GM21786 (cell line): ENCODE data around the gene PRKCE.
"Not testable (repeated sequence)": the region's sequence is repeated elsewhere in the genome, so short reads cannot be mapped to it uniquely, and the experiment has no call there.

Experiments
- ATAC-seq: cut with Tn5 transposase; IDR thresholded peaks from one replicate; pipeline ENCODE4 v1.9.1; 2021; ENCODE audit not compliant: unreplicated experiment

PRKCE gene

DNA sequence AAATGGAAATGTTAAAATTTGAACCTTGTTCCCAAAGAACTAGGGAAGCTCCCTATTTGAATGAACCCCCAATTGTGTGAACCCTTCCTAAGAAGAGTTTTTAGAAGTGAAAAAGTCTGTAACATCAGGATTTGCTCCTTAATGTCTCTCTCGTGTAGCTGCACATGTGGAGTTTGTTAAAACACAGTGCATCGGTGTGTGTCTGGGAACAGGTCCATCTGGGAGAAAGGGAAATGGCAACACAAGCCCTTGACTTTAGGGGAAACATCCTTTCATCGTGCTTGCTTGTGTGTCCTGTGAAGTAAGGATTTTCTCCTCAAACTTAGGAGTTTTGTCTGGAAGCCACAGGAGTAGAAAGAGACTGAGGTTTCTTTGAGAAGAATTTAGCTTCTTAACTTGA, 203.9 kb downstream of the PRKCE start:
- no peak for ATAC-seq

GRCh38 chr2:45856391-45857274, 205.2 kb downstream of the PRKCE start:
- no peak for ATAC-seq

DNA sequence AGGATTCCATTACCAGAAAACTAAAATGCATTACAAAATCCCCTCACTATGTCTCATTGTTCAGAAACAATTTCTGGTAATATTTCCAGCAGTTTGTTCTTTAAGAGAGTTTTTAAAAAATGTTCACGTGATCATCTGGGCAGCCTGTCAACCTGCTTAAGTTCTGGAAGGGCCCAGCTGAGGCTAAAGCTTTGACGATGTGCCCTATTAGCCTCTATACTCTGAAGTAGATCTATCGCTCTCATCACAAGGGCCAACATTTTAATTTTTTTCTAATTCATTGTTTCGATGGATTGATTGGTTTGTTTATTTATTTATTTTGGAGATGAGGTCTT, 205.8 kb downstream of the PRKCE start:
- no peak for ATAC-seq

DNA sequence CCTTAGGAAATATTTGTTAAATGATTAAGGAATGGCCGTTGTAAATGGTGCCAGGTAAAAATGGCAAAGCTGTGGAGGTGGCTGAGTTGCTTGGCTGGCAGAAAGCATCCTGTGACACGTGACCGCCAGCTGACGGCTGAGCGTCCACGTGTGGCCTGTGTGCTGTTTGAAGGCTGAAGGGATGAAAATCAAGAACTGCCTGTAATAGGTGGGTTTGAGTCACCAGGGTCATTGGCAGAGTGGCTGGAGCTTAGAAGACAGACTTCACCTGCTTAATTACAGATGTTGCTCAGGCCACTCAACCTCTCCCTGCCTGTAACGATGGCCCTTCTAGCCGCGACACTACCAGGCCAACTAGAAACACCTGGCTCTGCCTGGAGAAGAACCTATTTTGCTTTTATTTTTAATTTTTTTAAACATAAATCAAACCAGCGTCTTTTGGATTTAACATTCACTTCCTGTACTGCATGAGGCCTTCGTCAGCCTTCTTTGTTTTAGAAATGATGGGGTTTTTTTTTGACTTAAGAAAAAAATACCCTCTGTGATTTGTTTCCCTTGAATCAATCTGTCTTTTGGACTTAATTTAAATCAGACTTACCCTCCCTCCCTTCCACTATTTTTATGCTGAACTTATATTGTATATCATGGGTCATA, 206.5 kb downstream of the PRKCE start:
- no peak for ATAC-seq

GRCh38 chr2:45858872-45859271, 207.4 kb downstream of the PRKCE start:
- ATAC-seq, result not testable (repeated sequence)

GRCh38 chr2:45859682-45860081, 208.2 kb downstream of the PRKCE start:
- peak; percentile 39 for ATAC-seq

GRCh38 chr2:45860136-45861121, 209.0 kb downstream of the PRKCE start:
- ATAC-seq, result no peak

- no peak for ATAC-seq
These were observed 211.4 kb downstream of the PRKCE start for GRCh38 chr2:45862843-45863242.

- no peak for ATAC-seq
These were observed 212.6 kb downstream of the PRKCE start for GRCh38 chr2:45864121-45864520.

GRCh38 chr2:45867349-45867748, 215.9 kb downstream of the PRKCE start:
- ATAC-seq, result no peak

DNA sequence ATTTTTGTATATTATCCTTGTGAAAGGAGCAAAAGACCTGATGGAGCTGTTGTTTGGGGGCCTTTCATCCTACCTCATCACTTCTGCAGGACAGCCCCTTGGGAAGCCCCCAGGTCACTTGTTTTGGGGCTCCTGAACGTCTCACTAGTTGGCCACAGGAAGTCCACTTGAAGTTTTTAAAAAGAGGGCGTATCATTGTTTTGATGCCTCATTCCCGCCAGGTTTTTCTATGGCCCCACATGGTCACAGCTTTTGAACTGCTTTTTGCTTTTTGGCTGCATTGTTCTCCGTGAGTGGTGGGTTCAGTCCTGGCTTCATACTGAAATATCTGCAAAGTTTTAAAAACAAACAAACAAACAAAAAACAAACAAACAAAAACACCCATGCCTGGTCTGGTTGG, 216.3 kb downstream of the PRKCE start:
- ATAC-seq, result no peak

GRCh38 chr2:45869165-45869501, 217.7 kb downstream of the PRKCE start:
- ATAC-seq, result no peak

- no peak for ATAC-seq
These were observed 219.6 kb downstream of the PRKCE start for GRCh38 chr2:45871025-45871424.

- no peak for ATAC-seq
These were observed 220.1 kb downstream of the PRKCE start for GRCh38 chr2:45871541-45871940.

DNA sequence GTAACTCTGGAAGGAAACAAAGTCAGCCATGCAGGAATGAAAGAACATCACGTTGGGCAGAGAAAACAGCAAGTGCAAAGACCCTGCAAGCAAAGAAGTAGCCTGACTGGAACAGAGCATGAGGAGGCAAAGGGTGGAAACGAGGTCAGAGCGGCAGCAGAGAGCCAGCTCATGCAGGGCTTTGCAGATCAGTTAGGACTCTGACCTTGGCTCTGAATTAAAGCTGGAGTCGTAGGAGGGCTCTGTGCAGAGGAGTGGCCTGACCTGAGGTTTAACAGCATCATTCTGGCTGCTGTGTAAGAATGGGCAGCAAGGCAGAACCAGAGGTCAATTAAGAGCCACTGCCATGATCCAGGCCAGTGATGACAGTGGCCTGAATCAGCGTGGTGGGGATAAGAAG, 220.7 kb downstream of the PRKCE start:
- no peak for ATAC-seq

DNA sequence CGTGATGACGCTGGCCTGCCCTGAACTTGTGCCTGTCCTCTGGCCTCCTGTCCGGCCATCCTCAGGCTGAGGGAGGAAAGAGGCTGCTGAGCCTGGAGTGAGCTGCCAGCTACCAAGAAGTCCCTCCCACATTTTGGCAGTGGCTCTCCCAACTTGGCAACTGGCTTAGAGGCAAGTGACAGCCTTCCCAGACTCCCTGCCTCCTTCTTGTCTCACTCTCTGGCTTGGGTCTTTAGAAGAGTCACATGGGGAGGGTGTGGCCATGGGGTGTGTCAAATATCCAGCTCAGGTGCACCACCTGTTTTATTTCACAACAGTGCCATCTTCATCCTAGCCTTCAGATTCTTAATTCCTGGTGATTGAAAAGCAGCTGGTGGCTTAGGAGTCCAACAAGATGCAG, 222.9 kb downstream of the PRKCE start:
- ATAC-seq, result no peak

- no peak for ATAC-seq
These were observed 225.1 kb downstream of the PRKCE start for GRCh38 chr2:45876611-45877010.

DNA sequence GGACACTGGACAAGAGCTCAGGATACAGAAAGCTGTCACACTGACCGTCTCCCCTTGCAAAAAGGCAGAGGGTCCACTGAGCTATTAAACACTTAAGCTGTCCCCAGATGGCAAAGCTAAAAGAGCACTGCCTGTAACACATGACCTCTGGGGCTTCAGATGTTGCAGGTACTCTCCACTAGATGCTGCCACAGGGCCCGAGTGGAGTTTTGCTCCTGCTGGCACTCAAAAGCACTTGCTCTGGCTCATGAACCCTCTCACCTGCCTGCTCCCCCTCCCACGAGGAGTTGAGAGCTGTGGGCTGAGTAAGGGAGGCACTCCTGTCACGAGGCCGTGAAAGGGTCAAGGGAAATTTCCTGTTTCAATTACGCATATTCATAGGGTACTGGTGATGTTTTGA, 227.9 kb downstream of the PRKCE start:
- ATAC-seq, result no peak

DNA sequence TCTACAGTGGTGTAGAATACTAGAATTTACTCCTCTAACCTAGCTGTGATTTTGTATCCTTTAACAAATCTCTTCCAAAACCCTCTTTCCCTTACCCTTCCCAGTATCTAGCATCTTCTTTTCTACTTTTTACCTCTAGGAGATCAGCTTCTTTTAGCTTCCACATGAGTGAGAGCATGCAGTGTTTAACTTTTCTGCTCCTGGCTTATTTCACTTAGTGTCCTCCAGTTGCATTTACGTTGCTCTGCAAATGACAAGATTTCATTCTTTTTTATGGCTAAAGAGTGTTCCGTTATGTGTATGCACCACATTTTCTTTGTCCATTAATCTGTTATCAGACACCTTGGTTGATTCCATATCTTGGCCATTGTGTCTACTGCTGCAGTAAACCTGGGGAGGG, 228.5 kb downstream of the PRKCE start:
- ATAC-seq, result no peak

GRCh38 chr2:45881970-45882581, 230.6 kb downstream of the PRKCE start:
- ATAC-seq, result no peak
